A204.1 (cell line): ENCODE results near the gene GALNT15.

Experiments
- FAIRE-seq: peaks from 2 replicates; lab custom pipeline; 2012; peaks lifted over from hg19 to GRCh38; lab: Jason Lieb, UNC

Gene GALNT15

DNA sequence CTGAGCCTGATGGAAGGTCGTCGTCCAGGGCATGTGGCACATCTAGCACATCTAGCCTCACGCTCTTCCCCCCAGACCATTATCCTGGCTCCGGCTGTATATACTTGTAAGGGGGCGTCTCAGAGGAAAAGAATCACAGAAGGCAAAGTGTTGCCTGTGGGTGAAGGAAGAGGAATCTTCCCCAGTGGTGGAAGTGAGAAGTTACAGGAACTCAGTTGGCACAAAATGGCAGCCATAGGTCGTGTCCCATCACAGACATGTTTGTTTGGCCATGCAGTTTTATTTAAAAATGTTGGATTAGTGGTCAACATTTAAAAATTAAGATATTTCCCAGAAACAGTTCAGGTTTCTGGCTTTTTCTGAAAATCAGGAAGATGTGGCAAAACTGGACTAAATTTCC is 13.6 kb downstream of the GALNT15 start:
- no peak for FAIRE-seq

DNA sequence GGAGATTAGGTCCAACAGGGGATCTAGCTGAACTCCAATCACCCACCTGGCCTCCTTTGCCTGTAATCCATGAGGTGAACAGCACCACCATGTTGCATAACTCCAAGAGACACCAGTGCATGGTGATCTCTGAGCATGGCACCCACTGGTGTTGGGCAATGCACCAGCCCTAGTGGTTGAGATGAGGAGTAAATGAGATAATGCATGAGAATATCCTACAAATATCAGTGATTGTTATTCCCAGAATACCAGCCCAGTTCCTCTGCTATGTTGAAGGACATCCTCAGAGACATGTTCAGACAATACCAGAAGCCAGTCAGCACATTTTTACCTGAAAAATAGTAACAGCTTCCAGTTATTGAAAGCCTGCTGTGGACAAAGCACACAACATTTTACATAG is 14.7 kb downstream of the GALNT15 start:
- no peak for FAIRE-seq

GRCh38 chr3:16190704-16191103 is 16.2 kb downstream of the GALNT15 start:
- FAIRE-seq: no peak

DNA sequence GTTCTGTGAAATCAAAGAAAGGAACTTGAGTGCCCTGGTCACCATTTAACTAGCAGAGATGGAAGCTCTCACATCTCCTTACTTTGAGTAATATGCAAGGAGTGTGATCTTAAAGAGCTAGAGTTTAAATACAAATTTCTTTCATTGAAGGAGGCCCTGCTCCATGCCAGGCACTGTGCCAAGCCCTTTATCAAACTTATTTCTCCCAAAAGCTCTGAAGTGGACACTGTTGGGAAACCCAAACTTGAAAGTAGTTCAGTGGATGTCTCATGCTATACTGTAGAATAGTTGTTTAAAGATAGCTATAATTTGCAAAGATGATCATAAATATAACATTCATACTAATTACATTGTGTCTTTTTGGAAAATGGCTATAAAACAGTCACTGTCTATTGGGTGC is 17.1 kb downstream of the GALNT15 start:
- FAIRE-seq: no peak

DNA sequence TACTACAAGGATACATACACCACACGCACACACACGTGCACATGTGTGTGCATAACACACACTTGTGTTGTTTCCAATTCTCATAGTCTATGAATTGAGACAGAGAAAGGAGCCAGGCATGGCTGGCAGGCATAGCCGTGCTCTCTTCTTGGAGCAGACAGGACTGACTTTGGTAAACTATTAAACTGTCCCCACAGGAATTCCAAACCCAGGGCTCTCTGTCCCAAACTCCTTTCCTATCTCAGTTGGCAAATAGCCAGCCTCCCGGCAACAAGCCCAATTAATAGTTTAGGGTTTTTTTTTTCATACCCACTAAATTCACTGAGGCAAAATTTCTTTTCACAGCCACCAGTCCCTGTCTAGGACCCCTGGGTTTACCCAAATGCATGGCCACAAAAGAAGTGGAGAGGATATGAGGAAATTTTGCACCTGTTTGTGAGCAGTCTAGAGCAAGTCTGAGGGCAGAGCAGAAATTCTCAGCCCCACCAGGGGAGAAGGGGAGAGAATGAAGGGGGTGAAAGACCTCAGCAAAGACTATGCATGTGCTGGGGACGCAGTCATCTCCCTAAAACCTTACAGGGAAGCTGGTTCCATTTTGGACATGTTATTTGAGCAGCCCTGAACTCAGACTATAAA is 17.8 kb downstream of the GALNT15 start:
- FAIRE-seq: no peak

DNA sequence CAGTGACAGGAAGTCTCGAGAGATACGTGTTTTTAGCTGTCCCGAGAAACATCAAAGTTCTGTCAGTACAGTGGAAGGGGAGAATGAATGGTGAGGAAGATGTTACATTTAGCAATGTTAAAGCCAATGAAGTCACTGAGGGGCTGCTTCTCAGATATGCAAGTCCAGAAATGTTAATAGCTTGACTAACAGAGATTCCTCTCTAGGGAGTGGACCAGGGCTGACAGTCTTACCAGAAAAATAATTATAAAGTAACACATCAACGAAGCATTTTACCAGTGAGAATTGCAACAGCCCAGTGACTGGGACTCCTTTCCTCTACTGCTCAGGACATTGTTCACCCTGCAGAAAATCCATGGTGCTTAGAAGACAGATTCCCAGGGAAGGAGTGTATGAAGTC is 23.9 kb downstream of the GALNT15 start:
- no peak for FAIRE-seq

DNA sequence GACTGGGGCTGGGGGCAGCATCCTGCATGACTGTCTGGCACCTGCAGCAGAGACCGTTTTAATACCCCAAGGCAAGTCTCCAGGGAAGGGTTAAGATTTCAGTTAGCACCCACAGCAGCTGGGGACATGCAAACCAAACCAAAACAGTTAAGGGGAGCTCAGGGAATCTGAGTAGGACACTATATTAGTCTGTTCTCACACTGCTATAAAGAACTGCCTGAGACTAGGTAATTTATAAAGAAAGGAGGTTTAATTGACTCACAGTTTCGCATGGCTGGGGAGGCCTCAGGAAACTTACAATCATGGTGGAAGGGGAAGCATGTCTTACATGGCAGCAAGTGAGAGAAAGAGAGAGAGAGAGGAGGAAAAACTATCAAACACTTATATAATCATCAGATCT is 25.3 kb downstream of the GALNT15 start:
- no peak for FAIRE-seq

DNA sequence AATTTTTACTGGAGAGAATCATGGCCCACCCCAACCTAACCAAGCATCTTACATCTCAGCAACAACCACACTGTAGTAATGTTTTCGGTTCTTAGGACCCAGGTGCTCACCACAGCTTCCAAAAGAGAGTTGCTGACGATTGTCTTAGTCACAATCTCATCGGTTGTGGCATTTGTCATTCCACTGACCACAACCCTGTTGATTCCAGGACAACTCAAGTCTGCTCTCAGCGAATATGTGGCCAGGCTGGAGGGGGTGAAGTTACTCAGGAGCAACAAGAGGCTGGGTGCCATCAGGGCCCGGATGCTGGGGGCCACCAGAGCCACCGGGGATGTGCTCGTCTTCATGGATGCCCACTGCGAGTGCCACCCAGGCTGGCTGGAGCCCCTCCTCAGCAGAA is 25.9 kb downstream of the GALNT15 start:
- no peak for FAIRE-seq

- FAIRE-seq: no peak
Observed at GRCh38 chr3:16203031-16203430, 28.6 kb downstream of the GALNT15 start.

GRCh38 chr3:16203671-16204629 is 29.5 kb downstream of the GALNT15 start:
- FAIRE-seq: no peak

DNA sequence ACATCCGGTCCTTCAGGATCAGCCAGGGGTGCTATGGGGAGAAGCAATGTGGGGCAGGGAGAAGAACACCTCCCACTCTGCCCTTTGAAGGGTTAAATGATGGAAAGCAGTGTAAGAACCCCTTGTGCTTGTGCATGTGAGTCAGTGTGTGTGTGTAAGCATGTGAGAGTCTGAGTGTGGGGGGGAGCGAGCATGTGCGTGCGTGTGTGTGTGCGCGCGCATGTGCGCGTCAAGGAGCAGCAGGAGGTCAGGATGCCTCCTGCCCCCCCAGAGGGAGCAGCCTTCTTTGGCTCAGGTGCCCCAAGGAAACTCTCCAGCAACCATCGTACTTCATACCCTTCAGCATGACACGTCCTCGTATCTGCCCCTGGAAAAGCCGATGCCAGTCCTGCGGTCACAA is 30.3 kb downstream of the GALNT15 start:
- FAIRE-seq: no peak

GRCh38 chr3:16205156-16205870 is 30.8 kb downstream of the GALNT15 start:
- no peak for FAIRE-seq

DNA sequence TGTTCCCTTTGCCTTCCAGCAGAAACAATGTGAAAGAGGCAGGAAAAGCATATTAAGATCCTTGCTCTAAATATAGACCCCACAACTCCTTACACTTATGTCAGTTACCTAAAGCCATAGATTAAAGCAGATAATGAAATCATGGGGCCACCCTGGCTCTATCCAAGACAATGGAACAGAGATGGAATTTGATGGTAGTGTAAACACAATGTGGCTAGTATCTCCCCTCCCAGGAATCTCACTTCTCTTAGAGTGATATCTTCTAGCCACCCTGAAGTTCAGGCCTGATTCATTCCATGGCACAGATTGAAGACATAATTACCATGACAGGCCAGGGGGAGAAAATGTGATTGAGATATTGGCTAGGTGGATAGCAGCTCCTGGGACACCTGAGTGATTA is 32.6 kb downstream of the GALNT15 start:
- FAIRE-seq: no peak

DNA sequence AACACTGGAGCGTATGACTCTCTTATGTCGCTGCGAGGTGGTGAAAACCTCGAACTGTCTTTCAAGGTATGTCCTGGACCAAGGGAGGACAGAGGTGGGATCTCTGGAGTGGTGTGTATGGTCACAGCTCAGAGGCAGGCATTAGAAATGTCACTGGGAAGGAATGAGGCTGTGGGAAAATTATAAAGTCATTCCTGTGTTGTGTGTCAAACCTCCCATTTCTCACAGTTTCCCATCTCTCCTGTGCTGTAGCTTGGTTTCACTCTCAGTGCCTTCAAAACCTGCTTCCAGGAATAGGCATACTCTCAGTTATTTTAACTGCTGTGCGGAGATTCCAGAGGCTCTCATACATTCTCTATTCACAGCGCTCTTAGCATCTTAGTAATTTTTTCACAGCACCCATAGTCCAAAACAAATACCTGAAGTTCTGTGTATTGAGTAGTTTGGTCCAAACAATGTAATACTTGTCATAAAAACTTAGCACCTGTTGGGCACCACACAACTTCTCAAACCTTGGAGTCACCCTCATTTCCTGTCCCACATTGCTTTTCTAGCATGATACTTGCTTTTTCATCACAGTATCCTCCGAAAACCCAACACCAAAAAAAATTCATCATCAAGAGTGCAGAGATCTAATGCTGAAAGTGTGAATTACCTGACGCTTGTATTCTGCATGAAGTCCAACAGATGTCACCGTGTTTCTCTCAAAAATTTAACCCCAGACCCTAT is 36.9 kb downstream of the GALNT15 start:
- no peak for FAIRE-seq

DNA sequence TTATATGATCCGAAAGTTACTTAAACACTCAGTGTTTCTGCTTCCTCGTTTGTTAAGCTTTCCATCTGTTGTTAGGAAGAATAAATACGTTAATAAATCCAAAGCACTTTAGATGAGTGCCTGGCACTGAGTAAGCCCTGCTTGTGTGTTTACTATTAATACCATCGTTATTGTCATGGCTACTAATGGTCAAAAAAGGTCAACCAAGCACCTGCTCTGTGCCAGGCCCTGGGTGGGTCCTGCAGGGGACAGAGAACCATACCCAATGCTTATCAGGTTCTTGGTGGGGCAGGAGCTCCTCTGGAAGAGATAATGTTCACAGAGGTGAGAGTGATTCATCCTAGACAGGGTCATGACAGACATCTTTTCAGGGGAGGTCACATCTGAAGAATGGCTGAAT is 39.9 kb downstream of the GALNT15 start:
- no peak for FAIRE-seq

GRCh38 chr3:16216373-16216935 is 42.0 kb downstream of the GALNT15 start:
- no peak for FAIRE-seq

- FAIRE-seq: no peak
Observed at GRCh38 chr3:16219777-16220176, 45.3 kb downstream of the GALNT15 start.

- no peak for FAIRE-seq
Observed at GRCh38 chr3:16221990-16222389, 47.5 kb downstream of the GALNT15 start.

GRCh38 chr3:16222547-16222946 is 48.1 kb downstream of the GALNT15 start:
- no peak for FAIRE-seq

- FAIRE-seq: no peak
Observed at GRCh38 chr3:16224325-16224724, 49.8 kb downstream of the GALNT15 start.

DNA sequence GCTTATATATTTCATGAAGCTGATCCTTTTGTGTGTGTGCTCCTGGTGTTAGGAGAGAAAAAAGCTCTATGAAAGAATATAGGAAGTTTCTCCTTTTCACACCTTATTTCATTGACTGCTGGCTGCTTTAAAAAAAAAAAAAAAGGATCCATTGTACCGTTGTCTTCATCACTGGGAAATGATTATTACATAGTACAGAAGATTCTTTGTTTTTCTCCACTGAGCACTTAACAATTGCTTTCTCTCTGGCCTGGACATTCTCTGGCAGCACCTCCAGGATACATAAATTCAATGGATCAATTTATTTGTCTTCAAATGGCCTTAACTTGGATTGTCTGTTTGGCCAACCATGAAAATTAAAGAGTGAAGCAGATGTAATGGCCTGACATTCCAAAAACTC is 53.1 kb downstream of the GALNT15 start:
- no peak for FAIRE-seq

- no peak for FAIRE-seq
Observed at GRCh38 chr3:16229681-16230080, 55.2 kb downstream of the GALNT15 start.
